HG02970 (cell line): Measurements from ENCODE around the gene MYO9B.
"Not testable (repeated sequence)": the region's sequence is repeated elsewhere in the genome, so short reads cannot be mapped to it uniquely, and the experiment has no call there.

ENCODE experiments used
- ATAC-seq: cut with Tn5 transposase; IDR thresholded peaks from one replicate; pipeline ENCODE4 v1.9.1; 2021; ENCODE audit warnings: mild to moderate bottlenecking, moderate library complexity, moderate number of reproducible peaks; ENCODE audit not compliant: unreplicated experiment, low FRiP score

The MYO9B gene

DNA sequence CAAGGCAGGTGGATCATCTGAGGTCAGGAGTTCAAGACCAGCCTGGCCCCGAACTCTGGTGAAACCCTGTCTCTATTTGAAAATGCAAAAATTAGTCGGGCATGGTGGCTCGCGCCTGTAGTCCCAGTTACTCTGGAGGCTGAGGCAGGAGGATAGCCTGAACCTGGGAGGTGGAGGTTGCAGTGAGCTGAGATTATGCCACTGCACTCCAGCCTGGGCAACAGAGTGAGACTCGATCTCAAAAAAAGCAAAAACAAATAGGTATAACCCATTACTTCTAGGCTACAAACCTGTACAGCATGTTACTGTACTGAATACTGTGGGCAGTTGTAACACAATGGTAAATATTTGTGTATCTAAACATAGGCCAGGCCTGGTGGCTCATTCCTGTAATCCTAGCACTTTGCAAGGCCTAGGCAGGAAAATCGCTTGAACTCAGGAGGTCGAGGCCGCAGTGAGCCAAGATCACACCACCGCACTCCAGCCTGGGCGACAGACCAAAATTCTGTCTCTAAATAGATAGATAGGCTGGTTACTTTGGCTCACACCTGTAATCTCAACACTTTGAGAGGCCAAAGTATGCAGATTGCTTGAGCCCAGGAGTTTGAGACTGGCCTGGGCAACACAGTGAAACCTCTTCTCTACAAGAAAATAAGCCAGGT, 63.5 kb downstream of the MYO9B start:
- ATAC-seq: no peak

DNA sequence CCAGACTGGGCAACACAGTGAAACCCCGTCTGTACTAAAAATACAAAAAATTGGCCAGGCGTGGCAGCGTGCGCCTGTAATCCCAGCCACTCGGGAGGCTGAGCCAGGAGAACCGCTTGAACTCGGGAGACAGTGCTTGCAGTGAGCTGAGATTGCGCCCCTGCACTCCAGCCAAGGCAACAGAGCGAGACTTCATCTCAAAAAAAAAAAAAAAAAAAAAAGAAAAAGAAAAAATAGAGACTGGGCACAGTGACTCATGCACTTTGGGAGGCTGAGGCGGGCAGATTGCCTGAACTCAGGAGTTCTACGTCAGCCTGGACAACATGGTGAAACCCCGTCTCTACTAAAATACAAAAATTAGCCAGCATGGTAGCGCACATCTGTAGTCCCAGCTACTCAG, 69.2 kb downstream of the MYO9B start:
- ATAC-seq: not testable (repeated sequence)

DNA sequence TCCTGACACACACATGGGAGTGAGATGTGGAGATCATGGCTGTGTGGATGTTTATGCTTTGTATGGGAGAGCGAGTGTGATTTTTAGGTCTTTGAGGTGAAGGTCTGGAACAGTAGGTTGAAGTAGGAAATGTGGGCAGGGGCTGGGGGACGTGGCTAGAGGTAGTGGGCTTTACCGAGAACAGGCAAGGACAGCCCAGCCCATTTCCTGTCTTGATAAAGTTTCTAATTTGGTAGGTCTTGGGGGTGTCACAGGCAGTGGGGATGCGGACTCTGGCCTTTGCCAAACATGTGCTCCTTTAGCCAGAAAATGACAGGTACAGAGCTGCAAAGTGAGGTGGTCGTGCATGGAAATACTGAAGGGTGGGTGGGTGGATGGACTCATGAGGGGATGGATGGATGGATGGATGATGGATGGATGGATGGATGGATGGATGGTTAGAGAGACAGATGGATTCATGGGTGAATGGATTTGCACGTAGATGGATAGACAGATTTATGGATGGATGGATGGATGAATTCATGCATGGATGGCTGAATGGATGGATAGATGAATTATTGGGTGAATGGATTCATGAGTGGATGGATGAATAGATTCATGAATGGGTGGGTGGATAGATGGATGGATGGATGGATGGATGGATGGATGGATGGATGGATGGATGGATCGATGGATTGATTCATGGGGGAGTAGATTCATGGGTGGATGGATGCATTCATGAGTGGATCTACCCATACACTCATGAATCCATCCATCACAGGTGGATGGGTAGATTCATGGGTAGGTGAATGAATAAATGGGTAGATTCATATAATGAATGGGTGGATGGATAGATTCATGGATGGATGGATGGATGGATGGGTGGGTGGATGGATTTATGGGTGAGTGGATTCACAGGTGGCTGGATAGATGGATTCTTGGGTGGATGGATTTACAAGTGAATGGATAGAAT, 70.2 kb downstream of the MYO9B start:
- no peak for ATAC-seq

DNA sequence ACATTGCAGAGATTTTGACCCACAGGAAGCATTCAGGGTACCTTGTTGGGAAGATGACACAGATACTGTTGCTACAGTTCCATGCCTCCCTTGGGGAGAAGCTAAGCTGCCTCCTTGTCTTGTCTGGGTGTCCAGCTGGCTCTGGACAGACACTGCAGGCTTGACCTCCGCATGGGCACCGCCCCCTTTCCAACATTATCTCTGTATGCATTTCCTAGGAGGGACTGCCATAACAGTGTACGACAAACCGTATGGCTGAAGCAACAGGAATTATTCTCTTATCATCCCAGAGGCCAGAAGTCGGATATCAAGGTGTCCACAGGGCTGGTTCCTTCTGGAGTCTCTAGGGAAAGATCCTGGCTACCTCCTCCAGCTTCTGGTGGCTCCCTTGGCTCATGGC, 72.6 kb downstream of the MYO9B start:
- ATAC-seq: no peak

DNA sequence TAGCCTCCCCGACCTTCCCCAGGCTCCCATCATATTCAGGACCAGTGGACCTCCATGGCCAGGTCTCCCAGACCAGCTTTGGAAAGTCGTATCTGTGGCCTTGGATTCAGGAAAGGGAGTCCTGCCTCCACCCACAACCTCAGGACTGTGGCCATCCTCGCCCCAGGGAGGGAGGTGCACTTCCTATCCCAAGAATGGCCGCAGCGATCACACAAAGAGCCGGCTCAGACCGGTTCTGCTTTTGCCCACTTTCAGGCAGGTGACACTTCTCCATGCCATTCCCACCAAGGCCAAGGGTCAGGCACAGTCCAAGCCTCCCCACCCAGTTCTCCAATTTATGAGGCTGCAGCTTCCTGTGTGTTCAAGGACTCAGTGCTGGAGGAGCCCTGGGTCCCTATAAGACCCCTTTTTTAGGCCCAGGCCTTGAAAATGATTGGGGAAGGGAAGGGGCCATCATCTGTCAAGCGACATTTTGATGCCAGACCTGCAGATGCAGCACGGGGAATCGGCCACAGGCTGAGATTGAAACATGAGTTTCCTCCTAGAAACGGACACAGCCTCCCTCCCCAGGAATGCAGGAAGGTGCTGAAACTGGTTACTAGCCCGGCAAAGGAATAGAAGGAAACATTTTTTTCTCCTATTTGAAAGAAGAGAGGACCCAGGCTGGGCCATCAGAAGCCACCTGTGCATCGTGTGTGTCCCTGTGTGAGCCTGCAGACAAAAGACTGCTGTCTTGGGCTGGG, 74.0 kb downstream of the MYO9B start:
- no peak for ATAC-seq

DNA sequence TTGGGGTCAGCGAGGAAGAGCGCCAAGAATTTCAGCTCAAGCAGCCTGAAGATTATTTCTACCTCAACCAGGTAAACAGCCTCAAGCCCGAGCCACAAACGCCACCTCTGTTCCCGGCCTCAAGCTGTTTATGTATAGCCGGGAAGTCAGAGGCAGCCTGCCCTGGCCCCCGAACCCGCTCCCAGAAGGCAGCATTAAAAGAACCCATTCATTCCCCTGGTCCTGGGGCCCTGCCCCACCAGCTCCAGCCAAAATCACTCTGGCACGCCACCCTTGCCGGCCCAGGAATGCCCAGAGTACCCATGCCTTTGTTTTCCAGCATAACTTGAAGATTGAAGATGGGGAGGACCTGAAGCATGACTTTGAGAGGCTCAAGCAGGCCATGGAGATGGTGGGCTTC, 78.4 kb downstream of the MYO9B start:
- no peak for ATAC-seq

DNA sequence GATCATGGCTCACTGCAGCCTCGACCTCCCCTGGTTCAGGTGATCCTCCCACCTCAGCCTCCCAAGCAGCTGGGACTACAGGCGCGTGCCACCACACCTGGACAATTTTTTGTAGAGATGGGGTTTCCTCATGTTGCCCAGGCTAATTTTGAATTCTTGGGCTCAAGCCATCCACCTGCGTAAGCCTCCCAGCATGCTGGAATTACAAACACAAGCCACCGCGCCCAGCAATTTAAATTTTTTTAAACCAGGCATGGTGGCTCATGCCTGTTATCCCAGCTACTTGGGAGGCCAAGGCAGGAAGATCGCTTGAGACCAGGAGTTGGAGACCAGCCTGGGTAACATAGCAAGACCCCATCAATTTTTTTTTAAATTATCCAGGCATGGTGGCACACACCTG, 79.7 kb downstream of the MYO9B start:
- ATAC-seq: no peak

DNA sequence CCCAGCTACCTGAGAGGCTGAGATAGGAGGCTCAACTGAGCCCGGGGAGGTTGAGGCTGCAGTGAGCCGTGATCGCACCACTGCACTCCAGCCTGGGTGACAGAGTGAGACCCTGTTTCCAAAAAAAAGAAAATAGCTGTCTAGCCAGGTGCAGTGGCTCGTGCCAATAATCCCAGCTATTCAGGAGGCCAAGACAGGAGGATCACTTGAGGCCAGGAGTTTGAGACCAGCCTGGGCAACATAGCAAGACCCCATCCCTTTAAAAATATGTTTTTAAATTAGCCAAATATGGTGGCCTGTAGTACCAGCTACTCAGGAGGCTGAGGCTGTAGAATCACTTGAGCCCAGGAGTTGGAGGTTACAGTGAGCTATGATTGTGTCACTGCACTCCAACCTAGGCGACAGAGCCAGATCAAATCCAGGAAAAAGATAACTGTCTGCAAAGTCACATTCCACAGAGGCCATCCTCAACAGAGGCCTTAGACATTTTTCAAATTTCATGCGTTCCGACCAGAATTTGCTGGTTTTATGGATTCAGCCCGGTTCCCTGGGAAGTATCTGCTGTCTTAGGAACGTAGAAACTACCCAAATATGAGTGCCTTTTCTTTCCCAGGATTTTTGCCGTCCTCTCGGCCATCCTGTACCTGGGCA, 80.8 kb downstream of the MYO9B start:
- ATAC-seq: no peak

DNA sequence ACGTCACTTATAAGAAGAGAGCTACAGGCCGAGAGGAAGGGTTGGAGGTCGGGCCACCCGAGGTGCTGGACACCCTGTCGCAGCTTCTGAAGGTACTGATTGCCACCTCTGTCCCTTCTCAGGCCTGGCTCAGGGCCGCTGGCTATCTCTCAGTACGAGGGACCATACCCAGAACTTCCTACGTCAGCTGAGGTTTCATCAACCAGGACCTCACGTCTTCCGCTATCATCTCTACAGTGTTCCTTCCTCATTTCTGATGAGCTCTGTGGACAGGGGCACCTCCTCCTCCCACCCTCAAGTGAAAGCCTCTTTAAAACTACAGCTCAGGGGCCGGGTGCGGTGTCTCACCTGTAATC, 81.3 kb downstream of the MYO9B start:
- no peak for ATAC-seq

DNA sequence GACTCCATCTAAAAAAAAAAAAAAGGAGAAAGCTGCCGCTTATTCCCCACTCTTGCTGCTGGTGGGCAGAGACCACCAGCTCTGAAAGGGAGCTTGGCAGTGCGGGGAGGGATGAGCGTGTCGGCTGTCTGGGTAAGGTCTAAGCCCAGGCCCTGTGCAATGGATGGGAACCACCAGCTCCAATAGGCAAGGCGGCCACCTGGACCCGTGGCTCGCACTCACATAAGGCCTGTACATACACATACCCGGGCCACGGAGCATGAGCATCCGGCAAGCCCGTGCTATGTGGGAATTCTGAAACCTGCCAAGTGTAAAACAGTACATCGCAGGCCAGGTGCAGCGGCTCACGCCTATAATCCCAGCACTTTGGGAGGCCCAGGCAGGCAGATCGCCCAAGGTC, 83.0 kb downstream of the MYO9B start:
- ATAC-seq: no peak

DNA sequence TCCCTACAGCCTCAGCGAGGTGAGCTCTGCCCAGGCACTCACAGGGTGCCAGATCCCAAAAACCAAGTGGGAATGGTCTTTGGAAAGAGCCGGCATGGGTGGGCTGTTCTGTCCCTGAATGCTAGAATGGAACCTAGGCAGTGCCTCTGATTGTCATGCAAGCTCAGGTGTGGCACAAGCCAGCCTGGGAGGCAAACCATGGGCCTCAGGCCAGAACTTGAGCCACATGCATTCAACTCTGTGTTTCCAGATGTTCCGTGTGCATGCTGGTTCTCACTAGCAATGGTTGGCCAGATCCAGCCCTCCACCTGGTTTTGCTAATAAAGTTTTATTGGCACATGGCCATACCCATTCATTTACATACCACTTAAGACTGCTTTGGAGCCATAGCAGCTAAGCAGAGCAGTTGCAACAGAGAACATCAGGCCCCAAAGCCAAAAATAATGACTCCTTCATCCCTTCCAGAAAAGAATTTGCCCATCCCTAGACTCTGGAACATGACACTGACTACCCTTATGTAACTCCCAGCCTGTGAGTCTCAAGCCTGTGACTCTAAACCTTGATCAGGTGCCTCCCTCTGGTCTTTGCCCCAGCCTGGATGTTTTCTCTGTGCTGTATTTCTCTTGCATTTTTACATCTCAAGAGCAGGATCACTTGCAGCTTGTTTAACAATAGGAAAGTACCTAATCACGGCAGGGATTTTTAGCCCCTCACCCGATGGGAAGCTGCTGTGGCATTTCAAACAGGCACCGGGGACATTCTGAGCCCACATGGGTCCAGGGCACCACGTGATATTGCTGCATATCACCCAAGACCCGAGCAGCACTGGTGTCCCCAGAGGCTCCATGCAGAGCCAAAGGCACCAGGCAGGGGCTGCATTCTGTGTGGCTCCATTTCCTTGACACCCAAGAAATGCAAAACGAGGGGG, 84.2 kb downstream of the MYO9B start:
- no peak for ATAC-seq

DNA sequence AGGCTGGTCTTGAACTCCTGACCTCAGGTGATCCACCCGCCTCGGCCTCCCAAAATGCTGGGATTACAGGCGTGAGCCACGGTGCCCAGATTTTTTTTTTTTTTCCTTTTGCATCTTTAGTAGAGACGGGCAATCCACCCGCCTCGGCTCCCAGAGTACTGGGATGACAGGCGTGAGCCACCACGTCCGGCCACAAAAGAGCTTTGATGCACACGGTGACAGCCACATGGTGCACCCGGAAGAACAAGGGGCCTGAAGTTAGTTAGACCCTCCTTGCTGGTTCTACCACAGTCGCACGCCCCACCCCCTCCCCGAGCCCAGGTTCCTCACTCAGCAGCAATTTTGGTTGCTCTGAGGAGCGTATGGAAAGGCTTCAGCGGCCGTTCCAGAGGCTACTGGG, 85.3 kb downstream of the MYO9B start:
- ATAC-seq: no peak

DNA sequence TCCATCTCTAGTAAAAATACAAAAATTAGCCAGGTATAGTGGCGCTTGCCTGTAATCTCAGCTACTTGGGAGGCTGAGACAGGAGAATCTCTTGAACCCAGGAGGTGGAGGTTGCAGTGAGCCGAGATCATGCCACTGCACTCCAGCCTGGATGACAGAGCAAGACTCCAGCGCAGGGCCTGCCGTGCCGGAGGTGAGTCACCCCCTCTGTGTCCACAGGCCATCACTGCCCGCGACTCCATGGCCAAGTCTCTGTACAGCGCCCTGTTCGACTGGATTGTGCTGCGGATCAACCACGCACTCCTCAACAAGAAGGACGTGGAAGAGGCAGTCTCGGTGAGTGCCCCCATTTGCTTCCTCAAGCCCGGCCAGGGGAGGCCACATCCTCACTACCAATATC, 86.6 kb downstream of the MYO9B start:
- ATAC-seq: not testable (repeated sequence)

DNA sequence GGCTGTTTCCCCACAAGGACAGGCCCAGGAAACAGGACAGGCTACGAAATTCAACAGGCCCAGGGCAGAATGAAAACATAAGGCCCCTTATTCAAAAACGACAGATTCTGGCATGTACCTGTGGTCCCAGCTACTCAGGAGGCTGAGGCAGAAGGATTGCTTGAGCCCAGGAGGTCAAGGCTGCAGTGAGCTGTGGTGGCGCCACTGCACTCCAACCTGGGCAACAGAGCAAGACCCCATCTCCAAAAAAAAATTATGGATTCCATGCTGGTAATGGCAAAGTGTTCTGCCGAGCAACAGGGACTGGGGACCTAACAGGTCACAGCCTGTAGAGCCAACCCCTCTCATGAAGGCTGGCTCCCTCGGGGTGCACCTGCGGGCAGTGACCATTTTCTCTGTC, 87.0 kb downstream of the MYO9B start:
- ATAC-seq: no peak

DNA sequence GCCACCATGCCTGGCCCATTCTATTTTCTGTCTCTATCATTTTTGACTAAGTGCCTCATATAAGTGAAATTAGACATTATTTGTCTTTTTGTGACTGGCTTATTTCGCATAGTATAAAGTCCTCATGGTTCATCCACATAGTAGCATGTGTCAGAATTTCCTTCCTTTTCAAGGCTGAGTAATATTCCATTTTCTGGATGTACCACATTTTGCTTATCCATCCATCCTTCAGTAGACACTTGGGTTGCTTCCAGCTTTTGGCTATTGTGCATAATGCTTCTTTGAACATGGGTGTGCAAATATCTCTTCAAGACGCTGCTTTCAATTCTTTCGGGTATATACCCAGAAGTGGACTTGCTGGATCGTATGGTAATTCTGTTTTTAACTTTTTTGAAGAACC, 88.1 kb downstream of the MYO9B start:
- ATAC-seq: no peak

DNA sequence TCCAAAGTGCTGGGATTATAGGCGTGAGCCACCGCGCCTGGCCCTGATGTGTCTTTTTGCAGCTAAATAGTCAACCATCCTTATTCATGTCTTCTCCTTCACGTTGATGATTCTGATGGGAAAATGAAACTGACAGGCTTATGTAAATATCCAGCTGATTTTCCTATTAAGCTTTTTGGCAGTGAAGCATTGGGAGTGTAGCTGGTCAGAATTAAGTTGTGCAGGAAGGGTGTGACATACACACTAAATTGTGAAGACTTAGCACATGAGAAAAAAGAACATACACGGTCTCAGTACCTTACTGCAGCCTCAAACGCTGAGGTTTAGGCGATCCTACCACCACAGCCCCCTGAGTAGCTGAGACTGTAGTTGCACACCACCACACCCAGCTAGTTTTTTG, 89.1 kb downstream of the MYO9B start:
- ATAC-seq: no peak

DNA sequence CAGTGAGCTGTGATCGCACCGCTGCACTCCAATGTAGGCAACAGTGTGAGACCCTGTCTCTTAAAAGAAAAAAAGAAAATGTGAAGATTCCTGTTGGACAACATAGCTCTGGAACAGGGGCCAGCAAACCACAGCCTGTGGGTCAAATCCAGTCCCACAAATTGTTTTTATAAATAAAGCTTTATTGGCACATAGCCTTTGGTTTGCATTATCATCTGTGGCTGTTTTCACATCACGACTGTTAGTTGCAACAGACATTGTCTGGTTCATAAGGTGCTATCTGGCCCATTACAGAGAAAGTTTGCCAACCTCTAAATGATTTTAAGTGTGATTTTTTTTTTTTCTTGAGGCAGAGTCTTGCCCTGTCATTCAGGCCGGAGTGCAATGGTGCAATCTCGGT, 90.1 kb downstream of the MYO9B start:
- ATAC-seq: no peak

DNA sequence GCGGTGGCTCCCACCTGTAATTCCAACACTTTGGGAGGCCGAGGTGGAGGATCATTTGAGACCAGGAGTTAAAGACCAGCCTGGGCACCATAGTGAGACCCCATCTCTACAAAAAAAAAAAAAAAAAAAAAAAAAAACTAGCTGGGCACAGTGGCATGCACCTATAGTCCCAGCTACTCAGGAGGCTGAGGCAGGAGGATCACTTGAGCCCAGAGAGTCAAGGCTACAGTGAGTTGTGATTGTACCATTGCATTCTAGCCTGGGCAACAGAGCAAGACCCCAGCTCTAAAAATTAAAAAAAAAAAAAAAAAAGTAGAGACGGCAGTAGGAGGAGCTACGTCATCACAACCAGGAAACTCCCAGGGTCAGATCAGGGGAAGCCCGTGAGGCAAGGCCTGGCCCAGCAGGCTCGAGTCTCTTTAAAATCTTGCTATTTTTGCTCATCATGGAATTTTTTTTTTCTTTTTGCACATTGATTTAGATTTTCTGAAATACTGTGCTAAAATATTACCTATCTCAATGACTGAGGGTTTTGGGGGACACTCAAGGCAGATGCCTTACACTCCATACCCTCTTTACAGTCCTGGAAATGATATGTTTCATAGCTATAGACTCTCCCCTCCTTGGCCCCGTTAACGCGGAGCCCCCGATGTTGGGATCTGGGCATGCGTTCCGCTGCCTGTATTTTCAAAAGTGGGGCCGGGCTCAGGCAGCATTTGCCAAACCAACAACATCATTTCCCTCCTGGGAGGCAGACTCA, 95.1 kb downstream of the MYO9B start:
- no peak for ATAC-seq

DNA sequence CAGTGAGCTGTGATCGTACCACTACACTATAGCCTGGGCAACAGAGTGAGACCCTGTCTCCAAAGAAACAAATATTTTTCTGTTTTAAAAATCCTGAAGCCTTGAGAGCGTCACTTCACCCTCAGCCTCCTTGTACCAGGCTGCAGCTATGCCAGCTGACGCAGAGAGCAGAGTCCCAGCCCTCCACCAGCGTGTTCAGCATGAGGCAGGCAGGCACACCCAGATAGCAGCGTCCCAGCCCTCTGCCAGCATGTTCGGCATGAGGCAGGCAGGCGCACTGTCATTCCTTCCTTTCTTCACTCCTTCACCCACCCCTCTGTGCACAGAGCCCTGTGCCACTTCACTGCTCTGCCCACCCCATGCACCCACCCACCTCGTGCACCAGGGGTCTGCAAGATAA, 96.3 kb downstream of the MYO9B start:
- no peak for ATAC-seq
